OCI-LY1 (cell line): Measurements from ENCODE around the gene RBSN.
A peak's percentile ranks its signal among the peaks of the same experiment; 100 is the strongest.

Experiments used
- H2AFZ ChIP-seq: fragments of 200-600 bp; sonication (generic), shearing (Covaris generic); 2 replicates; pipeline ENCODE4 v1.6.0; 2014; ENCODE audit warnings: antibody characterized with exemption, mild to moderate bottlenecking, low read length
- H3F3A ChIP-seq: fragments of 200-600 bp; sonication (generic), shearing (Covaris generic); 2 replicates; pipeline ENCODE4 v1.6.0; 2014; ENCODE audit warnings: mild to moderate bottlenecking, antibody characterized with exemption, low read length, moderate library complexity; ENCODE audit not compliant: insufficient read depth
- H3K27ac ChIP-seq: fragments of 200-600 bp; sonication (generic); 2 replicates; pipeline ENCODE4 v1.5.1; 2014; ENCODE audit warnings: low read length, mixed run types, mild to moderate bottlenecking, low read depth; ENCODE audit not compliant: poor library complexity, severe bottlenecking
- H3K27me3 ChIP-seq: fragments of 200-600 bp; sonication (generic); 2 replicates; pipeline ENCODE4 v1.6.0; 2014; ENCODE audit warnings: antibody characterized with exemption, mild to moderate bottlenecking, low read length, moderate library complexity; ENCODE audit not compliant: insufficient read depth
- H3K36me3 ChIP-seq: fragments of 200-600 bp; sonication (generic); 2 replicates; pipeline ENCODE4 v1.6.1; 2014; ENCODE audit warnings: mild to moderate bottlenecking, antibody characterized with exemption, low read length, moderate library complexity, mixed read lengths; ENCODE audit not compliant: insufficient read depth
- H3K4me1 ChIP-seq: fragments of 200-600 bp; sonication (generic); 2 replicates; pipeline ENCODE4 v1.5.1; 2014; ENCODE audit warnings: mild to moderate bottlenecking, low read length, moderate library complexity; ENCODE audit not compliant: insufficient read depth, severe bottlenecking
- H3K4me2 ChIP-seq: fragments of 200-600 bp; sonication (generic), shearing (Covaris generic); 2 replicates; pipeline ENCODE4 v1.6.1; 2014; ENCODE audit warnings: low read length
- H3K4me3 ChIP-seq: fragments of 200-600 bp; sonication (generic); 2 replicates; pipeline ENCODE4 v1.5.1; 2014; ENCODE audit warnings: low read length, low read depth, mild to moderate bottlenecking, mixed read lengths; ENCODE audit not compliant: poor library complexity, severe bottlenecking
- H3K79me2 ChIP-seq: fragments of 200-600 bp; shearing (Covaris generic); 2 replicates; pipeline ENCODE4 v1.6.1; 2016; ENCODE audit warnings: mixed run types, low read length, mixed read lengths; ENCODE audit not compliant: insufficient read depth
- H3K9ac ChIP-seq: fragments of 200-600 bp; sonication (generic), shearing (Covaris generic); 2 replicates; pipeline ENCODE4 v1.6.1; 2014; ENCODE audit warnings: mild to moderate bottlenecking, low read length, mixed read lengths
- H3K9me2 ChIP-seq: fragments of 200-600 bp; sonication (generic), shearing (Covaris generic); 2 replicates; pipeline ENCODE4 v1.6.1; 2014; ENCODE audit warnings: low read depth, mild to moderate bottlenecking, low read length, mixed read lengths
- H3K9me3 ChIP-seq: fragments of 200-600 bp; shearing (Covaris generic); 2 replicates; pipeline ENCODE4 v1.6.1; 2014; ENCODE audit warnings: low read length, mixed read lengths
- H4K20me1 ChIP-seq: fragments of 200-600 bp; sonication (generic), shearing (Covaris generic); 2 replicates; pipeline ENCODE4 v1.6.0; 2016; ENCODE audit warnings: mild to moderate bottlenecking, low read length; ENCODE audit not compliant: insufficient read depth
- EZH2 ChIP-seq: fragments of 200-600 bp; sonication (generic), shearing (Covaris generic); IDR thresholded peaks from 2 replicates; pipeline ENCODE4 v1.8.0; 2017; ENCODE audit warnings: borderline replicate concordance, mixed run types, mild to moderate bottlenecking, antibody characterized with exemption, low read length, moderate library complexity, mixed read lengths
- TF ChIP-seq, protein P1 (sequence below): fragments of 200-600 bp; sonication (generic), shearing (Covaris generic); IDR thresholded peaks from 2 replicates; pipeline ENCODE4 v1.5.1; 2017; ENCODE audit warnings: mild to moderate bottlenecking, antibody characterized with exemption, low read length, moderate library complexity, mixed read lengths

RBSN gene

GRCh38 chr3:15110206-15110605 is 11.3 kb upstream of the RBSN start:
- Histone ChIP-seq H3K9me3 (no peaks in the 10 kb centered on the region), H3K27me3 (peaks cover 6% of the 10 kb centered on the region), H3K9ac (no peak overlapping the region), H4K20me1 (no peaks in the 10 kb centered on the region), H3K27ac (no peak overlapping the region), H3K9me2 (no peaks in the 10 kb centered on the region), H2AFZ (no peak overlapping the region), H3K79me2 (no peaks in the 10 kb centered on the region), H3K4me1 (peaks cover 3% of the 10 kb centered on the region), H3K4me2 (no peak overlapping the region), H3K36me3 (no peaks in the 10 kb centered on the region), H3K4me3 (no peak overlapping the region), H3F3A (no peaks in the 10 kb centered on the region)
- TF ChIP-seq, protein P1, sequence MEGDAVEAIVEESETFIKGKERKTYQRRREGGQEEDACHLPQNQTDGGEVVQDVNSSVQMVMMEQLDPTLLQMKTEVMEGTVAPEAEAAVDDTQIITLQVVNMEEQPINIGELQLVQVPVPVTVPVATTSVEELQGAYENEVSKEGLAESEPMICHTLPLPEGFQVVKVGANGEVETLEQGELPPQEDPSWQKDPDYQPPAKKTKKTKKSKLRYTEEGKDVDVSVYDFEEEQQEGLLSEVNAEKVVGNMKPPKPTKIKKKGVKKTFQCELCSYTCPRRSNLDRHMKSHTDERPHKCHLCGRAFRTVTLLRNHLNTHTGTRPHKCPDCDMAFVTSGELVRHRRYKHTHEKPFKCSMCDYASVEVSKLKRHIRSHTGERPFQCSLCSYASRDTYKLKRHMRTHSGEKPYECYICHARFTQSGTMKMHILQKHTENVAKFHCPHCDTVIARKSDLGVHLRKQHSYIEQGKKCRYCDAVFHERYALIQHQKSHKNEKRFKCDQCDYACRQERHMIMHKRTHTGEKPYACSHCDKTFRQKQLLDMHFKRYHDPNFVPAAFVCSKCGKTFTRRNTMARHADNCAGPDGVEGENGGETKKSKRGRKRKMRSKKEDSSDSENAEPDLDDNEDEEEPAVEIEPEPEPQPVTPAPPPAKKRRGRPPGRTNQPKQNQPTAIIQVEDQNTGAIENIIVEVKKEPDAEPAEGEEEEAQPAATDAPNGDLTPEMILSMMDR = no peak
- no peak for TF ChIP-seq EZH2

GRCh38 chr3:15108869-15109268 is 9.9 kb upstream of the RBSN start:
- peaks cover 6% of the 10 kb centered on the region for H3K27me3 ChIP-seq
- no peaks in the 10 kb centered on the region for H3K9me3 ChIP-seq
- no peak overlapping the region for H3K27ac ChIP-seq
- H4K20me1 ChIP-seq = no peaks in the 10 kb centered on the region
- no peak overlapping the region for H3K9ac ChIP-seq
- no peaks in the 10 kb centered on the region for H3K79me2 ChIP-seq
- H3F3A ChIP-seq = no peaks in the 10 kb centered on the region
- TF ChIP-seq, protein P1 = no peak
- H3K4me1 ChIP-seq = peaks cover 3% of the 10 kb centered on the region
- H3K4me3 ChIP-seq = no peak overlapping the region
- no peak overlapping the region for H2AFZ ChIP-seq
- H3K4me2 ChIP-seq = no peak overlapping the region
- no peaks in the 10 kb centered on the region for H3K9me2 ChIP-seq
- H3K36me3 ChIP-seq = no peaks in the 10 kb centered on the region

GRCh38 chr3:15108082-15108545 is 9.2 kb upstream of the RBSN start:
- no peak overlapping the region for H3K9ac ChIP-seq
- no peak overlapping the region for H2AFZ ChIP-seq
- H3K4me1 ChIP-seq = peaks cover 3% of the 10 kb centered on the region
- H3K27me3 ChIP-seq = peaks cover 6% of the 10 kb centered on the region
- H3K36me3 ChIP-seq = no peaks in the 10 kb centered on the region
- H3K27ac ChIP-seq = no peak overlapping the region
- TF ChIP-seq, protein P1 = peak; percentile 85
- TF ChIP-seq EZH2 = no peak
- no peaks in the 10 kb centered on the region for H3F3A ChIP-seq
- peak overlapping the region; percentile 39 for H3K4me3 ChIP-seq
- H3K4me2 ChIP-seq = peak overlapping the region; percentile 53
- no peaks in the 10 kb centered on the region for H3K9me2 ChIP-seq
- H3K79me2 ChIP-seq = no peaks in the 10 kb centered on the region
- no peaks in the 10 kb centered on the region for H3K9me3 ChIP-seq
- no peaks in the 10 kb centered on the region for H4K20me1 ChIP-seq
